ENCODE data around the gene FCRL5. TPM values are rescaled to one million over a fixed set of nuclear protein-coding genes. Genes with fewer than 3 reads are reported as not detected.

Gene FCRL5
- total and polyA plus RNA-seq, 8 donors = 0.08 to 1.5 (median 0.13) TPM; not detected in 1

DNA sequence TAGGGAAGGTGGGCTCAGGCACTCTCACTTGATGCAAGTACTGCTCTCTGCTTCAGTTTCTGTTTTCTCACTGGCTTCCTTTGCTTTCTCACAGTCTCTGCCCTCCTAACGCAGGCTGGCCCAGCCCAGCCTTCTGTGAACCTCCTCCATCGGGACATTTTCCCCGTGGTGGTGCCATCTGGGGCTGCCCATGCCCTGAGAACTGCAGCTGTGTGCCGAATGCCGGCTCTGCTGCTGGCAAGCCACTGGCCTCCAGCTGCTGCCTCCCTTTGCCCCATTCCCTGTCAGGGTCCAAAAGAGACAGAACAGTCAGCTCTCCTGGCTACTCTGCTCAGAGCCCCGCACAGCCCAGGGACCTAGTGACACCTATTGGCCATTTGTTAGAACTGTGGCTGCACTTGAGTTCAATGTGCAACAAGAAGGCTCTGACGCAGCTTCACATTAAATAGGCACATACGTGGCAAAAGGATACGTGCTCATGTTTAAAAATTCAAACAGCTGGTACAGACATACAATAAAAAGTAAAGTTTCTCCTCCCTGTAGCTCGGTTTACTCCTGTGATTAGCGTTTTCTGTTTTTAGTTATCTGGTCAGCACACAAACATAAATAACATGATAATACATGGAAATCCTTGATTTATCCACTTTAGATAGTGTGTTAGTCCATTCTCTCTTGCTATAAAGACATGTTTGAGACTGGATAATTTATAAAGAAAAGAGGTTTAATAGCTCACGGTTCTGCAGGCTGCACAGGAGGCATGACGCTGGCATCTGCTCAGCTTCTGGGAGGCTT is 46.6 kb downstream of the FCRL5 start:
- intact Hi-C loops (cut with DNase I) = no loop called here
- Histone ChIP-seq H3K9me3 (no peaks in the 10 kb centered on the region), H3K4me1 (no peaks in the 10 kb centered on the region), H3K27ac (no peak overlapping the region), H3K36me3 (no peaks in the 10 kb centered on the region), H3K27me3 (peaks cover 0 to 9% of the 10 kb centered on the region in 2 donors), H3K4me3 (no peak overlapping the region)
- TF ChIP-seq, protein P1, sequence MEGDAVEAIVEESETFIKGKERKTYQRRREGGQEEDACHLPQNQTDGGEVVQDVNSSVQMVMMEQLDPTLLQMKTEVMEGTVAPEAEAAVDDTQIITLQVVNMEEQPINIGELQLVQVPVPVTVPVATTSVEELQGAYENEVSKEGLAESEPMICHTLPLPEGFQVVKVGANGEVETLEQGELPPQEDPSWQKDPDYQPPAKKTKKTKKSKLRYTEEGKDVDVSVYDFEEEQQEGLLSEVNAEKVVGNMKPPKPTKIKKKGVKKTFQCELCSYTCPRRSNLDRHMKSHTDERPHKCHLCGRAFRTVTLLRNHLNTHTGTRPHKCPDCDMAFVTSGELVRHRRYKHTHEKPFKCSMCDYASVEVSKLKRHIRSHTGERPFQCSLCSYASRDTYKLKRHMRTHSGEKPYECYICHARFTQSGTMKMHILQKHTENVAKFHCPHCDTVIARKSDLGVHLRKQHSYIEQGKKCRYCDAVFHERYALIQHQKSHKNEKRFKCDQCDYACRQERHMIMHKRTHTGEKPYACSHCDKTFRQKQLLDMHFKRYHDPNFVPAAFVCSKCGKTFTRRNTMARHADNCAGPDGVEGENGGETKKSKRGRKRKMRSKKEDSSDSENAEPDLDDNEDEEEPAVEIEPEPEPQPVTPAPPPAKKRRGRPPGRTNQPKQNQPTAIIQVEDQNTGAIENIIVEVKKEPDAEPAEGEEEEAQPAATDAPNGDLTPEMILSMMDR (IDR thresholded peaks at IDR 0.05) = peak; percentile 59 to 60
- DNase-seq (peak in 3 of 4 donors; percentile 22 to 44 (median 43)), ATAC-seq (peak; percentile 98)

- no peaks in the 10 kb centered on the region for H3K36me3 ChIP-seq
- no peaks in the 10 kb centered on the region for H3K9me3 ChIP-seq
- H3K4me1 ChIP-seq = no peaks in the 10 kb centered on the region
- peaks cover 0 to 9% of the 10 kb centered on the region in 2 donors for H3K27me3 ChIP-seq
- no peak overlapping the region for H3K27ac ChIP-seq
- DNase-seq (no peak), ATAC-seq (no peak)
- intact Hi-C loops (cut with DNase I) = no loop called here
- no peak overlapping the region for H3K4me3 ChIP-seq
- TF ChIP-seq, protein P1 (IDR thresholded peaks at IDR 0.05) = no peak
Measured at GRCh38 chr1:157504646-157505045, 47.7 kb downstream of the FCRL5 start.

DNA sequence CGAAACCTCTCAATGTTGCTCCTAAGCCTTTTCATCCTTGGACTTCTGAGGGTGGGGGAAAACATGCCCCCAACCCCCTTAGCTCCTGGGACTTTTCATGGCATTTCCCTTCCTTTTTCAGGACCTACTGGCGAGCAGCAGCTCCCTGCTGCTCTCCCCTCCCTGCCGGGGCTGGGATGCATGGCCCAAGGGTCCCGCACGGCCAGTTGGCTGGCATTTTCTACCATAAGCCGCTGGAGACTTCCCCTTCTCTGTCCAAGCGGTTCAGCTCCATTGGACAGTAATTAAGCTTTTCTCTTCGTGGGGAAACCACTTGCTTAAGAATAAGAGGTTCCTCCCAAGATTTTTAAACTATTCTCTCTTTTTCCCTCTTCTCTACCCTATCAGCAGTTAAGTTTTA is 52.8 kb downstream of the FCRL5 start:
- no peaks in the 10 kb centered on the region for H3K9me3 ChIP-seq
- no peak overlapping the region for H3K27ac ChIP-seq
- no peak overlapping the region for H3K4me3 ChIP-seq
- no peaks in the 10 kb centered on the region for H3K27me3 ChIP-seq
- no peak for ATAC-seq
- no peaks in the 10 kb centered on the region for H3K4me1 ChIP-seq
- TF ChIP-seq, protein P1 (IDR thresholded peaks at IDR 0.05) = no peak
- H3K36me3 ChIP-seq = no peaks in the 10 kb centered on the region
- DNase-seq = no peak
- intact Hi-C loops (cut with DNase I) = loop anchor here in 1 of 2 donors (10.0 kb wide), 1 partner anchor 305 kb away; no protein-coding TSS in a partner anchor

DNA sequence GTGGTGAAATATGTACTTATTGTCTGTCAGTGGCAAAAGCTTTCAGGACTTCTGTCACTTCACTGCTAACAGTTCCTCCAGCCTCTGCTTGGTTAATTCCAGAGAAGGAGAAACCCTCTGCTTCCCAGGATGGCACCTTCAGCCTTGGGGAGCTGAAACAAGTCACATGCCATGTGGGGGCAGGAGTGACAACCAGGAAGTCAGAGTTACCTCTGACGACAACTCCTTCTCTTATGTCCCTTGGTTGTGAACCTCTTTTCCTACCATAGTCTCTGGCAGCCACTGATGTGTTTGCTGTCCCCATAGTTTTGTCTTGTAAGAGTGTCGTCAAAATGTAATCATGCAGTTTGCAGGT is 53.6 kb downstream of the FCRL5 start:
- Histone ChIP-seq H3K4me3 (no peak overlapping the region), H3K27ac (no peak overlapping the region), H3K4me1 (no peaks in the 10 kb centered on the region), H3K27me3 (no peaks in the 10 kb centered on the region), H3K9me3 (no peaks in the 10 kb centered on the region), H3K36me3 (no peaks in the 10 kb centered on the region)
- ATAC-seq (no peak), DNase-seq (no peak)
- intact Hi-C loops (cut with DNase I) = loop anchor here in 1 of 2 donors (10.0 kb wide), 1 partner anchor 304 kb away; no protein-coding TSS in a partner anchor
- TF ChIP-seq, protein P1 (IDR thresholded peaks at IDR 0.05) = no peak

- H3K4me3 ChIP-seq = no peak overlapping the region
- H3K9me3 ChIP-seq = no peaks in the 10 kb centered on the region
- intact Hi-C loops (cut with DNase I) = loop anchor here in 1 of 2 donors (10.0 kb wide), 1 partner anchor 303 kb away; no protein-coding TSS in a partner anchor
- H3K4me1 ChIP-seq = no peaks in the 10 kb centered on the region
- TF ChIP-seq, protein P1 (IDR thresholded peaks at IDR 0.05) = no peak
- no peak overlapping the region for H3K27ac ChIP-seq
- peaks cover 0 to 4% of the 10 kb centered on the region in 2 donors for H3K27me3 ChIP-seq
- no peak for DNase-seq
- no peaks in the 10 kb centered on the region for H3K36me3 ChIP-seq
- ATAC-seq = no peak
Measured at GRCh38 chr1:157497987-157498735, 54.2 kb downstream of the FCRL5 start.
